GM19240 (cell line): ENCODE data around the gene ZFP36.
"Not testable (repeated sequence)": the region's sequence is repeated elsewhere in the genome, so short reads cannot be mapped to it uniquely, and the experiment has no call there.

Source experiments
- DNase-seq: peaks from one replicate; pipeline ENCODE4 v3.0.0; 2011; ENCODE audit warnings: low spot score; ENCODE audit not compliant: insufficient read length

Gene ZFP36

GRCh38 chr19:39406656-39407409 lies at the start of gene ZFP36:
TSS of gene ZFP36 (plus strand) at chr19:39406847. CDS start at chr19:39406905, 58 bp downstream.
- DNase-seq, result peak; percentile 43

GRCh38 chr19:39359026-39359425 lies 47.6 kb upstream of the ZFP36 start:
- DNase-seq, result no peak

GRCh38 chr19:39360599-39360998 lies 46.0 kb upstream of the ZFP36 start:
- DNase-seq, result no peak

GRCh38 chr19:39362682-39363657 lies 43.7 kb upstream of the ZFP36 start:
- no peak for DNase-seq

- no peak for DNase-seq
Observed at GRCh38 chr19:39363901-39364457, 42.7 kb upstream of the ZFP36 start.

- no peak for DNase-seq
Observed at GRCh38 chr19:39365531-39365930, 41.1 kb upstream of the ZFP36 start.

GRCh38 chr19:39369200-39369599 lies 37.4 kb upstream of the ZFP36 start:
- DNase-seq, result no peak

GRCh38 chr19:39370735-39371134 lies 35.9 kb upstream of the ZFP36 start:
- DNase-seq, result no peak

GRCh38 chr19:39372047-39372802 lies 34.4 kb upstream of the ZFP36 start:
- no peak for DNase-seq

GRCh38 chr19:39372941-39373340 lies 33.7 kb upstream of the ZFP36 start:
- DNase-seq, result no peak

GRCh38 chr19:39375929-39376328 lies 30.7 kb upstream of the ZFP36 start:
- no peak for DNase-seq

- DNase-seq, result no peak
Observed at GRCh38 chr19:39377373-39378362, 29.0 kb upstream of the ZFP36 start.

- not testable (repeated sequence) for DNase-seq
Observed at GRCh38 chr19:39379366-39379765, 27.3 kb upstream of the ZFP36 start.

- DNase-seq, result no peak
Observed at GRCh38 chr19:39379865-39380396, 26.7 kb upstream of the ZFP36 start.

- no peak for DNase-seq
Observed at GRCh38 chr19:39380521-39381502, 25.8 kb upstream of the ZFP36 start.

GRCh38 chr19:39381910-39382611 lies 24.6 kb upstream of the ZFP36 start:
- no peak for DNase-seq

GRCh38 chr19:39382991-39383828 lies 23.4 kb upstream of the ZFP36 start:
- no peak for DNase-seq
